Urothelium cell line (cell line): ENCODE data around the gene CALCOCO1.

Source experiments
- DNase-seq: peaks from one replicate; pipeline ENCODE4 v3.0.0; 2011; ENCODE audit warnings: low spot score, mixed read lengths
- FAIRE-seq: peaks from 2 replicates; lab custom pipeline; 2011; peaks lifted over from hg19 to GRCh38; lab: Jason Lieb, UNC

The CALCOCO1 gene

DNA sequence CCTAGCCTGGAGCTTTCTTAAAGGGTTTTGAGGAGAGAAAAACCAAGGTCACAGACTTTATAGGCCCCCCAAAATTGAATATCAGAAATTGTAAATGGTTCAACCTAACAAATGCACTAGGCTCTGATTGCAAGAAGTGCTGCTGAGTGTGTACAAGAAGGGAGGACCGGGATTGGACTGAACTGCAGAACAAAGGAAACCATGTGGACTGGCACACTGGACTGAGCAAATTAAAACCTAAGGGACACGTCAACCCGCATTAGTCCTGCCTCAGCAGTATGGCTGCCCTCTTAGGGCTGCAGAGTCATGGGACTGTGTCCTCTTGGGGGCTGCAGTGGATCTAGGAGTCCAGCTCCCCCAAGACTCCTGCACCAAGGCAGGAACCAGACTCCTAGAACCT, 25.4 kb upstream of the CALCOCO1 start:
- DNase-seq: no peak
- FAIRE-seq: no peak

DNA sequence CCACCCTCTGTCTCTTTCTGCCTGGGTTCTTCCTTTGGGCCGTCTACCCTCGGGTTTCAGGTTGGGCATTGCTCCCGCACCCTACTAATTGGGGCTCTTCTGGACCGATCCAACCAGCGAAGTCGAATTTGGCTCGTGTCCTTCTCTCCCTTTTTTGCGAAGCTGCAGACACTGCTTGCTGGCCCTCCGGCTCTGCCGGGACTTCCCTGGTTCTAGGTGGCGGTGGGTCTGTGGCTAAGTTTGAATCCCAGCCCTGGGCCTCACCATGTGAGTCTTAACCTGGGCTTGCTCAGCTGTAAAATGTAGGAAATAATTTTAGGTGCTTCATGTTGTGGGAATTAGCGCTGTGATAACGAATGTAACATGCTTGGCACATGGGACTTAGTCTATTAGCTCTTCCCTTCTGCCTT, 24.9 kb upstream of the CALCOCO1 start:
- DNase-seq: no peak
- no peak for FAIRE-seq

DNA sequence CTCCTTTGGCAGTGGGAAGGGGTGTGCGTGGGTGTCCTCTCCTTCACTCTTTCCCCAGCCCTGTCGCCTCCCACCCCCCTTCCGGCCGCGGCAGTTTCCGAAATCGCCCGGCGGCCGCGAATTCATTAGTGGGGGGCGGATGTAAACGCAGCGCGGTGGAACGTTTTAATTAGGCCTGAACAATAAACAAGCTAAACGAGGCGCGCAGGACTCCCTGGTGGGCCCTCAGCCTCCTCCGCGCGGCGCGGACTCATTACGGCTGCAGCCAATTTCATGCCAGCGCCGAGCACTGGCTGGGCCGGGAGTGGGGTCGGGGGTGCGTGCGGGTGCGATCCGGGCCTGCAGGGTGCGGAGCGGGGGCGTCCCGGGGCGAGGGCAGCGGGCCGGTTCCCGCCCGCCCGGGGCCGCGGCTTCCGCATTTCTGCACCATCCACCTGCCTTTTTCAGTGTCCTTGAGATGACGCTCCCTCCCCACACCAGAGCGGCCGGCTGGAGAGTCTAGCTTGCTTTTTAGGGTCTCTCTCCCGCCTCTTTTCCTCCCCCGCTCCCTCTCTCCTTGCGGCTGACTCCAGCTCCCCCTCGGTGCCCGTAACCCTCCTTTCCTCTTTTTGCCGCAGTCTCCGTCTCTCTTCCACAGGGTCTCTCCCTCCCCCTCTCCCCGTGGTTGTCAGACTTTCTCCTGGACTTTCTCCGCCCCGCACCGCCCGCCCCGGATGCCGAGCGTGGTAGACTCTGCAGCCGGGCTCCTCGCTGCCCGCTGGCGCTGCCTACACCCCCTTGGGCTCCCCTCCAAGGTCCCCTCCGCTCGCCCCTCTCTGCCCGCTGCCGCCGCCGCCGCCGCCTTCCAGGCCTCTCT, 24.3 kb upstream of the CALCOCO1 start, which contains the start of gene CISTR:
CISTR (minus strand) TSS at position 644 of the 856 bp plus-strand sequence.
- no peak for FAIRE-seq
- no peak for DNase-seq

DNA sequence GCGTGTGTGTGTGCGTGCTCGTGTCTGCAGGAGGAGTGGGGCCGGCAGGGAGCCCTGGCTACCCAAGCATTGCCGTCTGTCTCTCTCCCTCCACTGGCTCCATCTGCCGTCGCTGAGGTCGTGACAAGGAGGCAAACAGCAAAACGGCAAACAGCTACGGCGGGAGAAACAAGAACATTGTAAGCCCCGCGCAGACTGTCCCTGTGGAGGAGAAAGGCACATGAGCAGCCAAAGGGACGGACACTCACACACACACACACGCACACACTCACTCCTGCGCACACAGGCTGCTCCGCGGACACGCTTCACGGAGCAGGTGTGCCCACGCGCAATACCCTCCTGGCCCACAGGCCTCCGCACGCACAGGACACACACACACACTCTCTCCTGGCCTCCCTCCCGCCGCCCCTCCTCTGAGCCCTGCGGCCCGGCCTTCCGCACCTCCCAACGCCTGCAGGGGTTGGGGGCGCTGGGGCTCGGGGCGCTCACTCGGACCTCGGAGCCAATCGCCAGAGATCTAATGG, 23.6 kb upstream of the CALCOCO1 start:
- no peak for FAIRE-seq
- DNase-seq: no peak

DNA sequence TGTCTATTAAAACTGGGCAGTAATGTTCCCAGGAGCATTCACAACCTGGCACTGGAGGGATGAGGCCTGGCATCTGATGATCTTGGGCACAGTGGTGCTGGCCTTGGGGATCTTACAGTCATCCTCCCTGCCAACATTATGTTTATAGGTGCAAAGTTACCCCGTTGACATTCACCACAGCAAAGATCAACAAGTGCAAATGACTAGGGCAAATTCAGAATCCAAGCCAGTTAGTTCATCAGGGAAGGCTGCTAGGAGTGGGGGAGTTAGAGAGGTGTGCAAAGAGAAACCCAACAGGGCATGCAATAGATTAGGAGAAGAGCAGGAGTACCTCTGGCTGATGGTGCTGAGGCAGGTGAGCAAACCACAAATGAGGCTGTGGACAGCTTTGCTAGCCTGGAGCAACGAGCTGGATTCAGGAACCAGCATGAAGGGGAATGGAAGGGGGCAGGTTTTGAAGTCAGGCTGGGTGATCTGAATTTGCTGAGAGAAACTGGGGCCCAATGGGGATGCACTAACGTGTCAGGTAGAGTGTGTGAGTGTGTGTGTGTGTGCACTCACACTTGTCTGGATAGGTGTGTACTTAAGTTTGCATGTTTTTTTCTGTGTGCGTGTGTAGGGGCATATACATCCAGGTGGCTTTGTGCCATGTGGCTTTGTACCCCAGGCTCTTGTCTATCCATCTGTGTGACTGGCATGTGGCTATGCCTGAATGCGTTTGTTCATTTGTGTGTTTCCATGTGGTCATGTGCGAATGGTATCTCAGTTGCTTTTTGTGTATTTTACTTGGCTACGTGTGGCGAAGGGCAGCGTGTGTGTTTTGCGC, 22.9 kb upstream of the CALCOCO1 start:
- FAIRE-seq (no peak), DNase-seq (no peak)

DNA sequence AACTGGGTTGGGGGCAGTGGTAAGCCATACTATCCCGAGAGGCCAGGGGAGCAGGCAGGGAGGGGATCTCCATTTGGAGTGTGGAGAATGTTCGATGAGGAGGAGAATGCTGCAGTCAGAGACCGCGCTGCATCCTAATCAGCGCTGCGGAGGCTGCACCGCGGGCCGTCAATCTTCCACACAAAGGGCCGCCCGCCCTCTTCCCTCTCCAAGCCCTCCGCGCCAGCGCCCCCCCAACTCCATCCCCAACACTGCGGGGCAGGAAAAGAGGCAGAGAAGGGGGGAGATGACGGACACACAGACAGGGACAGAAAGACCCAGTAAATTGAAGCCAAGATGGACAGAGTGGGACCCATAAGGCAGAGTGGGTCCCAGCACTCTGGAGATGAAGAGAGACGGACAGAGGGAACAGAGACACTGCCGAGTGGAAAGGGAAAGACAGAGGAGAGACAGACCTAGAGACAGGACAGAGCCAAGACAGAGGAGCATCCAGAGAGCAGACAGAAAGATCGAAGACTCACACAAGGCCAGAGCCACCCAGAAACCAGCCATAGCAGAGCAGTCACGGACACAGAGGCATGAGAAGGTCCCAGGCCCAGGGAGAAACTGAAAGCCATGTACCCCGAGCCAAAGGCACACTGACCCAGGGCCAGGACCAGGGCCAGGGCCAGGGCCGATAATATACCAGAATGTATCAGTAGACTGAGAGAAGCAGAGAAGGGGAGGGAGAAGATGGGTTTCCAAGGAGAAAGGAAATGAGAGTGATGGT, 21.0 kb upstream of the CALCOCO1 start:
- DNase-seq (no peak), FAIRE-seq (no peak)

DNA sequence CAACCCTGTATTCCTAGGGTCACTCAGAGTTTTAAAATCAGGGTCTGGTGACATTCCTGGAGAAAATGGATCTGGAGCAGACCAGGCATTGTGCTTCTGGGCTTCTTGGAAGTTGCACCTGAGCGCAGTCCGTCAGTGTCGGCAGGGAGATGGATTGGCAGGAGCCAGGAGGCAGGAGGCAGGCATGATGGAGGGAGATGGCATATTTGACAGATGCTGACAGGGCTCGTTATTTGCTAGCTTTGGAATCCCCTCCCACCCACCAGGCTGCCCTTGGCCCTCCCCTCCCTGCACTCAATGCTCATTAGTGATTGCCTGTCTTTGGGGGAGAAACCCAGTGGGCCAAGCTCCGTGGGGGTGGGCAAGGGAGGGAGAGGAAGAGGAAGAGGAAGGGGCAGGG, 19.8 kb upstream of the CALCOCO1 start:
- no peak for FAIRE-seq
- DNase-seq: no peak

DNA sequence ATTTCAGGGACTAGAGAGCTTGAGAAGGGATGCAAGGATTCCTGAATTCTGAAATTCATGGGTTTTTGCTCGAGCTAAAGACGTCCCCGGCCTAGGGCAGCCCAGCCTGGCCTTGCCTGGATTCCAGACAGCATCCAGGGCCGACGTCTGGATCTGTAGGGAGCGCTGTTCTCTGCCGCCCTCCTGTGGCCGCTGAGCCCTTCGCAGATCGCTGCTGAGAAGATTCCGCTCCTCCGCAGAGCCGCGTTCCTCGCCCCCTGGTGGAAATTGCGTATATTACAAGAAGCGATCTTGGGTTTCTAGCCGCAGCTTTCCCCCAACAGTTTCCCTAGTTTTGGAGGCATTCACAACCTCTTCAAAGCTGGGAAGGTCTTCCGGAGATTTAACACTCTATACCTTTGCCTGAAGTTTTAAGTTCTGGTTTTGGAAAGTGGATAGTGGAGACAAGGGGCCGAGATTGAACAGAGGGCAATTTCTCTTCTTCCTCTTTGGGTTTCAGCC, 19.4 kb upstream of the CALCOCO1 start:
- DNase-seq (peak; percentile 93), FAIRE-seq (no peak)

DNA sequence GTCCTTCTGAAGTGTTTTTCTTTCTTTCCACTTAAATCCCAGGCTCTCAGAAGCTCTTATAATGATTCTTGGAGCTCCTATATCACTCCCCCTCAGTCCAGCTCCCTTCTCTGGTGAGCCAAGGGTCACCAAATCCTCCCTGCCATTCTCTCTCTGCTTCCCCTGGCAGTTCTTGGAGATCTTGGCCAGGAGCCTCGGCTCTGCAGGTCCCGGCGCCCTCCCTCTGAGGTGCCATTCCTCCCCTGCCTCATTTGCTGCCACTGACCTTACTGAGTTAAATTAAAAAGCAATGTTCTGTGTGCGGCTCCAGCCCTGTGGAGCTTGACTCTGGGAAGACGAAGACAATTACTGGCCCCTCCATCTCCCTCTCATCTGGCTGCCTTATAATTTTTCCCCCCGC, 17.5 kb upstream of the CALCOCO1 start:
- FAIRE-seq (no peak), DNase-seq (no peak)

DNA sequence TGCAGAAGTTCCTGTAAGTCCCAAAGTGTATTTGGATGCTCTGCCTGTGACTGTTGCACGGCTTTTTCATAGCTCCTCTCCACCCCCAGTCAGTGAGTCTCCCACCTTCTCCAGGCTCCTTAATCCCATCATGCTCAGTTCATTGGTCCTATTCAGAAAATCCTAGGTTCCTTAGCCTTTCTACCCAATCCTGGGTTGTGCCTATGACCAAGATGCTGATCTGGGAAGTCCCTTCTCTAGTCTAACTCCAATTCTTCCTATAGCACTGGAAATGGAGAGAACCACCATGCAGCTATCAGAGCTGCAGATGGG, 16.8 kb upstream of the CALCOCO1 start:
- FAIRE-seq (no peak), DNase-seq (no peak)

DNA sequence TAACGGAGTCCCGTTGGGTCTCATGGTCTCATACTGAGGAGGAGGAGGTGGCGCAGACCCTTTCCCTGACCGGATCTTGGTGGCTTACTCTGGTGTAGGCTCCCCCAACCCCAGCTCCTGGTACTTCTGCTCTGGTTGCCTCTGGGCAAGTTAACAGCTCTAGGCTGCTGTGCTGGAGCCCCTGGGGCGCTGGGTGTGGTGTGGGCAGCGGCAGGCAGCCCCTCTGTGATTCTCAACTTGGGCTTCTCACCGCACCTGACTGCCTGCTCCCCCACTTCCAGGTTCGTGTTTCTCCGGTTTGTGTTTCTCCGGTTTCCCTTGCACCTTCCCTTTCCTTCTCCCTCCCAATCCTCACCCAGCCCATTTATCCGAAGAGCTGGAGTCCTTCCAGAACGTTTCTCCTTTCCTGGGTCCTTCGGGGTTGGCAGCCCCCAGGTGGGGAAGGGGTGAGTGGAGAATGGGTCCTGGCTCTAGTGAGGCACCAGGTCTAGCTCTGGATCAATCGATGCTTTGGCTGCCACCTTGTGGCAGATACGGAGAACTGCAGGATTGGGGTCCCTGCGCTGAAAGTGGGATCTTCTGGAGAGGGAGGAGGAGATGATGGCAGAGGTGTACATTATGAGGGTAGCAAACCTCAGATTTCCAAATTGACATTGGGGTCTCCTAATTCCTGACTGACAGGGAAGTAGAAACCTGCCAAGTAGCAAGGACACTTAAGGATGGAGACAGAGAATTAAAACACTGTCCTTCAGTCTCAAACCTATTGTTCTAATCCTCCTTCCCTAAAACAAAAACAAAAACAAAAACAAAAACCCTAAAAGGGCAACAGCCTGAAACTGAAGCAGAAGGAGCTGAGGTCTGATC, 16.2 kb upstream of the CALCOCO1 start:
- DNase-seq: peak; percentile 83

DNA sequence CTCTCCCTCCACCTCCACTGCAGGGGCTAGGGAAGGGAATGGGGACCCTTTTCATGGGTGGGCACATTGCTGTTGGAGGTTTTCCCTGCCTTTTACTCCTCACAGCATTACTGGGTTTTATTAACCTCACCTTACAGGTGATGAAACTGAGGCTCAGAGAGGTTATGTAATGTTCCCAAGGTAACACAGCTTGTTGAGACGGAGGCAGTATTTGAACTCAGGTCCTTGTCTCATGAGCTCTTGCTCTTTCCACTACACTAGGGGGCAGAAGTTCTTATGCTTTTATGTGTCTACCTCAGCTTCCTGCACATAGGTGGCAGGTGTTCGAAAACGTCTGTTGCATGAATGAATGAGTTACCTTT, 12.9 kb upstream of the CALCOCO1 start:
- no peak for DNase-seq
- FAIRE-seq: no peak

More for the DNA sequence above, 16.2 kb upstream of the CALCOCO1 start:
- no peak for FAIRE-seq

DNA sequence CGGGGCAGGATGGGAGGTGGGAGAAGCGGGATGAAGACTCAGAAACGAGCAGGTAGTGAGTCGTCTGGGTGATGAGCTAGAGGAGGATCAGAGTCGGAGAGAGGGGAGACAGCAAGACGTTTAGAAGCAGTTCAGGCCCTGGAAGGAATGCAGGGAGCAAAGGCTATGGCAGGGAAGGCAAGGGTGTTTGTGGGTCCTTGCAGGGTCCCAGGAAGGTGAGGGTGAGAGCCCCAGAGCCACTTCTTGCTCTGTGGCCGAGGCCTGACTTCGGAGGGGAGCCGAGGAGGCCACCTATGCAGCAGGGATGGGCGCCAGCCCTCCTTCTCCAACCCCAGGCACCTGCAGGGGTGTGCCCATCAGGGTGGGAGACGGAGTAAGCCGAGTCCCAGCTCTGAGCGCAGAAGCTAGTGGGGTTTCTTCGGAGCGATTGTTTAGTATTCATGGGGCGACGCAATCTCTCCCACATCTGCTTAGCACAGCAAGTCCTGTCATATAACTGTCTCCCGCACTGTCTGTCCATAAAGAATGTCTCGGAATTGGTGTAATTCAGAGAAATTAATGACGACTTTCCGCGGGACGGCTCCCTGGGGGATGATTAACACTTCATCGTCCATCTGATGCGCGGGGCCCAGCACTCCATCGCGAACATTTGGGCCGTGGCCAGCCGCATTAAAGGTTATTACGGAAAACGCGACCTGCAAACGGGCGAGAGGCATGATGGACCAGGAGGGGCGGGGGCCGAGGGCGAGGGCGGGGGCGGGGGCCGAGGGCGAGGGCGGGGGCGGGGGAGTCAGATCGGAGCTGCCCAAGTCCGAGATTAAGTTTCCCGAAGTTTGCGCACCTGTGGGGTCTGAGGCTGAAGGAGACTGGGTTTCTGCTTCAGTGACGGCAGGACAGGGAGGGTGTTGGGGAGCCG, 12.2 kb upstream of the CALCOCO1 start:
- FAIRE-seq: no peak
- DNase-seq: no peak

DNA sequence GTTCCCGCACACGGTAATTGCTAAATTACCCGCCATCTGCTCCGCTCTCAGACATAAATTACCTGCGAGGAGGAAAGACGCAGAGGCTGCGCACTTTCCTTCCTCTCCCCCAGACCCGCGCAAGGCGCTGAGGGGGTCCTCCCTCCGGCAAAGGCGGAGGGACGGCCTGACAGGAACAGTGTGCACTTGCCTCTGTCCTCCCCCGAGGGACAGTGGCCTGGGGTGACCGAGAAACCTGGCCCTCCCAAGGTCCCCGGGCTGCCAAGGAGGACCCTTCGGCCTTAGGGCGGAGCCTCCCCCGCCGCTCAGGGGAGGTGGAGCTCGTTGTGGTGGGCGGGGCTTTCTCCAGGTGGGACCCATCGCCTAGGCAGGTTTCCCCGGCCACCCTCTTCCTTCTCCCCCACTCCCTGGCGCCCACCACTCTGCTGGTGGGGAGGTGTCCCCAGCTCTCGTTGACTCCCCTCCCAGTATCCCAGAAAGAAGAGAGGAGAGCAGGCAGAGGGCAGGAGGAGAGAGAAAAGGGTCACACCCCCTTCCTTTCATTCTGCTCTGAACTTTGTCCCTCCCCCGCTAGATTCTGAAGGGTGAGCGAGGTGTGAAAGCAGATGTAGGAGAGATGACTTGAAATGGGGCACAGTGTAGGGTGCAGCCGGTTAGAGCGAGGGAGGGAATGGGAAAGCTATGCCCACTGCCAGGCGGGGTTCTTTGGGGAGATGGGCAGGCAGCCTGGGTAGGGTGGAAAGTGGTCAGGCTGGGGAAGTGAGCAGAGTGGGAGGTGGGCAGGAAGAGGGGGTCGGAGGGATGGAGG, 11.4 kb upstream of the CALCOCO1 start:
- FAIRE-seq: no peak
- DNase-seq: no peak

DNA sequence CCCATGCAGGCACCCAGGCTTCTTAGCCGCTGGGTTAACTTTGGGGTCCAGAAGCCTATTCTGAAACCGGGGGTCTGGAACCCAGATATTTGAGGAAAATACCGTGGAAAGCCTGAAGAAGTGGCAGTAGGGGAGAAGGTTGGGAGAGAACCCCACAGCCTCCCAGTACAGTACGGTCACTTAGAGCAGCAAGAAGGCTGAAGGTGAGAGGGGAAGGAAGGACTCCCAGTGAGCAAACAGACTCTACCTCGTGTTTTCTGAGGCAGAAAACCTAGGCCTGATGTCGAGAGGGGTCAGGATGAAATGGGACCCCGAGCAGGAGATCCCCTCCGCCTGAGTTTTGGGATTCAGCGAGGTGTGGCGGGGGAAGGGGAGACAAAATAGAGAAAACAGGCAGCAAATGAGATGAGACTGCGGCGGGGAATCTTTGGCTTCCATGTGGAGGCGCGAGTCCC, 10.7 kb upstream of the CALCOCO1 start:
- FAIRE-seq (no peak), DNase-seq (no peak)

DNA sequence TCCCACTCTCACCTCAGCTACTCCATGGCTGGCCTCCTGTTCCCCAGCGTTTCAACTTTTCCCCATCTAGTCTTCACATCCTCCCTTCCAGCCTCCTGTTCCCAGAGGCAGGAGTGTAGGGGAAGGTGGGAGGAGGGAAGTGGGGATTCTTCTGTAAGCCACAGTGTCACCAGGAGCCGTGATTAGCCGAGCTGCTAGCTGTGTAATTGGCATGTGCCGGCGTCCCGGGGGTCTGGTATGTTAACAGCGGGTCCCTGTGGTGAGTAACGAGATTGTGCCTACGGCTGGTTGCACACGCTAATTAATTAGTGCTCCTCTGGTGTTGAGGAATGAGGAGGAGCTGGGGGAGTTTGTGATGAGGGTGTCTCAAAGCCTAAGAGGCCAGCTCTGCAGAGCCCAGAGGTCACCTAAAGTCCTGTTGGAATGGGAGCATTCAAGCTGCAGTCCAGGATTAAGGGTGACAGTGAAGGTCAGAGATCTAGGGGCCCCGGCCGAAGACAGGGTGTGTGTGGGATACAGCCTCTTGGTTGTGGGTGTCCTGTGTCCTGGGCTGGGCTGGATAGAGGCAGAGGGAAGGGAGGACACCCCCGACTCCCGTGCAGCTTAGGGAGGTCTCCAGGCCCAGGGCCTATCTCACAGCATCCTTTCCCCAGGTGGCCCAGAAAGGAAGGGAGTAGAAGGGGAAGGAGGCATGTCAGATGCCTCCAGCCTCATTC, 10.0 kb upstream of the CALCOCO1 start:
- DNase-seq (no peak), FAIRE-seq (no peak)

DNA sequence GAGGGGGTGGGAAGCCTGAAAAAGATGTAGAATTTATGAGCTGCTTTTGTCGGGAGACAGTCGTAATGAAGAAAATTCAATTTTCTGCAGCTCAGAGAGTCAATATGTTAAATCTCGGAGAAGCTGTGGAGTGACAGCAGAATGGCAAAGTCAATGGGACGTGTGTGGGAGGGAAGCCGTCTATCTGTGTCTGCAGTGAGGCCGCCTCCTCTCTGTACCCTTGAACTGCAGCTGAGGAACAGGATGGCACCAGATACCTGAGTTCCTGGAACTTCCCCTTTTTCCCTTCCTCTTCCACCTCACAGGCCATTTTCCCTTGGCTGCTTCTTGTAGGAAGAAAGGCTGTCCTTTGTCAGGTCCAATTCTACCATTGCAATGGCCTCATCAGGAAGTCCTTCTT, 9.3 kb upstream of the CALCOCO1 start:
- DNase-seq: no peak

More for the DNA sequence above, 9.3 kb upstream of the CALCOCO1 start:
- no peak for FAIRE-seq
